CD4-positive, alpha-beta T cell treated with Interleukin-4 for 4 hours (primary cell): ENCODE measurements around the gene SPDL1.
A peak's percentile ranks its signal among the peaks of the same experiment; 100 is the strongest.
"Not testable (repeated sequence)": the region's sequence is repeated elsewhere in the genome, so short reads cannot be mapped to it uniquely, and the experiment has no call there.

ENCODE experiments used
- DNase-seq: peaks from one replicate; pipeline ENCODE4 v3.0.0-alpha.2; 2020

The SPDL1 gene

DNA sequence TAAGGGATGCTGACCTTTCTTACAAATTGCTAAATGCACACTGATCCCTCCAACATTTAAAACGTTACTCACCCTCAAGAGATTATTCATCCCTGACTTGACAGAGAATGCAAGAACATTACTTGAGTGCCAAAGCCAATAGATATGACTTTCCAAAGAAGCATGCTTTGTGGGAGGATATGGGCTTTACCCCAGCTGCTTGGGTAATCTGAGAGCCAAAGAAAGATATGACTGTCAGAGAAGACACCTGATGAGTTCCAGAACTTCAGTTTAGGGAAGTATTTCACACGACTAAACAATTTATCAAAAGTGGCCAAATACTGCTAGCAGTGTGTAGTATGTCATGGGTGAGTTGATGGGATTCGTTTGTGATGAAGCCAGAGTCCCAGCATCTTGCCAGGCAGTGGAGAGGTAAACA is 7.4 kb upstream of the SPDL1 start:
- no peak for DNase-seq

DNA sequence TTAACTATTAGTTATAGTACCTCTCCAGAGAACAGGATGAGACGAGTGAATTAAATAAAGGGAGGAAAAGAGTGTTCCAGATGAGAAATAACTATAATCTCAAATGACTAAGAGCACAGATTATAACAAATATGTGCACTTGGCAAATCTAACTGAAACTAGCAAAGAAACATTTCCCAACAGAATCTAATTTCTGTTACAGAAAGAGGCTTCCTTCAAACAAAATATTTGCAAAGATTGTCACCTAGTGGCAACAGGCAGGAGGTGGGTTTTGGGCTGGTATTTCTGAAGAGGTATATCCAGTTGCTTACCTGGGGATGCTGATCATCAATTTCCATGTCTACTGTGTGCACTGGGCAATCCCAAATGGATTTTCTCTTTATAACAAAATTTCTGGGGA is 5.6 kb upstream of the SPDL1 start:
- no peak for DNase-seq

DNA sequence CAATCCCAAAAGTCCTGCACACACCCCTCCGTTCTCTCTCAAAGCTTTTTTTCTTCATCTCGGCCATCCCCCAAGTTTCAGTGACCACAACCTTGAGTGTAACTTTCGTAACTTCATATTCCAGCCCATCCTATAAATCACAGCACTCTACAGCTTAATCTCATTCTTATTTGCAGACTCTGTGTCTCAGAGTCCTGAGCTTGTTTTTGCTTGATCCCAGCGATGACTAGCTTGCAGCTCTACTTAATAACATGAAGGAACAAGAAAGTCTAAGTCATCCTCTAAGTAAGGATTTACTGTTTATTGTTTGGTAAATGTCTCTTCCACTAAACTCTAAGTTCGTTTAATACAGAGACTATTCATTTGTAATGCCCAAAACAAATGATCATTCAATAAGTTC is 2.6 kb upstream of the SPDL1 start:
- no peak for DNase-seq

DNA sequence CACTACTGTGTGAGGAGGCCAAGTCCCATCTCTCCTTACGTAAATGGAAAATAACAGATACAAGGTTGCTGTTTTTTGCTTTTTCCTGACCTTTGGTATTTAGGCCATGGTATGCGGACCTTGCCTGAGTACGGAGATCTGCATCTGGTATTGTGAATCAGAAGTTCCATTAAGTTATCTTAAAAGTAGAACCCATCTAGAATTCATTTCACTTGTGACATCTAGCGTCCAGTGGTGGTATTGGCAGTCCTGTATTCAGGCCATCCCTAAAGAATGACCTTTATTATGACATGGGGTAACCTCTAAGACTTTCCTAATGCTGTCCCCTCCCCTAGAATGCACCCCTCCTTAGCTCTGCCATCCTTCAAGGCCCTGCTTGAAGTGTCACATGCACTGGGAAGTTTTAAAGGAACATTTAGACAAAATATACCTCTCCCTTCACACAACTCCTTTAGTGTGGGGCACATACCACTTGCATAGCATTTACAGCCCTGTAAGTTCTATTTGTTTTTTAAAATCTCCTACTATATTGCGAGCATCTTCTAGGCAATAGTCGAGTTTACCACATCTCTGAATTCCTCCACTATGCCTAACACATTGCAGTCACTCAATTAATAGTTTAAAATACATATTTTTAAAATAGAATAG is 1.9 kb upstream of the SPDL1 start:
- DNase-seq, result peak; percentile 74

GRCh38 chr5:169583101-169583423 is 511 bp upstream of the SPDL1 start:
- DNase-seq, result no peak

DNA sequence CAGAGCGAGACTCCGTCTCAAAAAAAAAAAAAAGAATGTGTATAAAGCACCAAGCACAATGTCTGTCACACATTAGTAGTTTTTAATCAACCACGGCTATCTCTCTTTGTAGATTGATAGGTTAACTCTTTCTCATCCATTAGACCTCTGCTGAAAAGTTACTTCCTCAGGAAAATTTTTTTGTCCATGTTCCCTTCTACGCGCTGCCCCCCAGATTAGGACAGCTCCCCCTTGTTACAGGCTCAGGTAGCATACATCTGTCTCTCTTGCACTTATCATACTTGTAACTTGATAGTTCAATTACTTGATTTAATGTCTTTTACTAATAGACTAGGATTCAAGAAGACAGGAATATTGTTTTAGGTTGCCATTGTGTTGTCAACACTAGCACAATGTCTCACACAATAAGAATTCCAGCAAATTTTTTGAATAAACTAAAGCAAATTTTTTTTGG is 1.5 kb downstream of the SPDL1 start:
- no peak for DNase-seq

DNA sequence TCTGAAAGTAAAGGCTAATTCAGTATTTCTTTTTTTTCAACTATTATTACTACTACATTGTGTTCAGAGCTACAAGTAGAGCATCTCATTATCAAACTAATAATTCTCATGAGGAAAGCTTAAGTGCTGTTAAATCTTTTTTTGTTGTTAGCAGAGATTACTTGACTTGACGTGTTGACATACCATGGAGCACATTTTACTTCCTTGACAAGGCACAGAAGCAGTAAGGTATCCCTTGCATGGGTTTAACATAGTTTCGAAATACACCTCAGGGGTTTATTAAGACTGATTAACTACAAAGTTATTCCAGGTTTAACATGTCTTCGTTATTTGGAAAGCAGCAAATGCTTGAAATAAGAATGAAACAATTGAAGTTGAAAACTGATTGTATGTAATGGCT is 7.0 kb downstream of the SPDL1 start:
- DNase-seq, result no peak

DNA sequence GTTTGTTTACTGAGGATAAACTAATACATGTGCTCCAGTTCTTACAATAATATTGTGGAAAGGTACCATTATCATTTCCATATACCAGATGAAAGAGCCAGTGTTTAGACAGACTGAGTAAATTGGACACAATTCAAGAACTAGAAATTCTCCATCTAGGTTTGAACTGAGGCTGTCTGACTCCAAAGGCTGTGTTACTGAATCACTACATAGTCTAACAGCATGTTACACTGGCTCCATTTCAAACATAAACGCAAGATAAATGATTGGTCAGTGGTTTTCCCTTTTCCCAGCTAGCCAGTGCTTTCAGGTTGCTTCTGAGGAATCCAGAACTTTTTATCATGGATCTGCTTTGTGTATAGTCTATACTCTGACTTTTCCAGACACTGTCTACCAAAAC is 8.1 kb downstream of the SPDL1 start:
- no peak for DNase-seq

- no peak for DNase-seq
Observed at GRCh38 chr5:169592937-169593650, 9.5 kb downstream of the SPDL1 start.

DNA sequence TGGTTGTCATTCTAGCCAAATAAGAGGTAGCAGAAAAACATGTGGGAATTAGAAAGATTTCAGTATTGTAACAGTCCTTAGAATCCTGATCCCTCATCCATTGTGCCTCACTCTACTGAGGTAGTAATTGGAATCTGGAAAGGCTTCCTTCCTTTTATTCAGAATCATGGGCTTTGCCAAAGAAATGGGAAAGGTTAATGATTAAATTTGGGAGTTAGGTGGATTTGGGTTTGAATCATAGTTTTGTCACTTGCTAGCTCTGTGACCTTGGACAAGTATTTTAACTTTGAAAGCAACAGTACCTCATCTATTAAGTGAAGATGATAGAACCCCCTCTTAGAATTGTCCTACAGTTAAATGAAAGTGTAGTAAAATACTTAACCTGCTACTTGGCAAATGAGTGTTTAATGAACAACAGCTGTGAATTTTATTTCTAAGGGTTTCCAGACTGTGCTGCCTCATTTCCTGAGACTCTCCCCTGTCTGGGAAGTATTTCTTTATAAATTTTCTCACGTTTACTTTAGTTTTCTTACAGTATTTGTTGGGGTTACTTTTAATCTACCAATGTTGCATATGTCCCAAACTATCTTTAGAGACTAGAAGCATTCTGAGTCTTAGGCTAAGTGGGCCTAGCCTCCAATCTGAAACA is 11.7 kb downstream of the SPDL1 start:
- DNase-seq, result no peak

- DNase-seq, result no peak
Observed at GRCh38 chr5:169599451-169599850, 15.9 kb downstream of the SPDL1 start.

GRCh38 chr5:169602535-169602934 is 19.0 kb downstream of the SPDL1 start:
- DNase-seq, result no peak

DNA sequence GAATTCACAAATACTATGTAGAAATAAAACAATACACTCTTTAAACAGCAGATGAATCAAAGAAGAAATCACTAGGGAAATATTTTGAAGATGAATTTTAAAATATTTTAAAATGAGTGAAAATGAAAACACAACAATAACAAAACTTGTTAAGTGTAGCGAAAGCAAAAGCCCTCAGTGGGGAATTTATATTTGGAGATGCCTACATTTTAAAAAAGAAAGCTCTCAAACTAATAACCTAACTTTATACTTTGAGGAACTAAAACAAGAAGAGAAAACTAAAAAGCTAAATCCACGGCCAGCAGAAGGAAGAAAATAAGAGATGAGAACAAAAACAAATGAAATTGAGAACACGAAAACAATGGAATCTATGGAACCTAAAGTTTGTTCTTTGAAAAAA is 22.7 kb downstream of the SPDL1 start:
- DNase-seq, result no peak

DNA sequence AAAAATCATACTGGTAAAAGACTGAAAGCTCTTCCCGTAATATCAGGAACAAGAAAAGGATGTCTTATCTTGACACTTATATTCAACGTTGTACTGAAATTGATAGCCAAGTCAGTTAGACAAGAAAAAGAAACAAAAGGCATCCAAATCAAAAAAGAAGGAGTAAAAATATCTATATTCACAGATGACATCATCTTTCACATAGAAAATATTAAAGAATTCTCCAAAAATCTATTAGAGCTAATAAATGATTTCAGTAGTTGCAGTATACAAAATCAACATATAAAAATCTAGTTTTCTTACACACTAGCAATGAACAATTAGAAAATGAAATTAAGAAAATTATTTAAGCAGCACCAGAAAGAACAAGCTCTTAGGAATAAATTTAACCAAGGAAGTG is 24.3 kb downstream of the SPDL1 start:
- no peak for DNase-seq

DNA sequence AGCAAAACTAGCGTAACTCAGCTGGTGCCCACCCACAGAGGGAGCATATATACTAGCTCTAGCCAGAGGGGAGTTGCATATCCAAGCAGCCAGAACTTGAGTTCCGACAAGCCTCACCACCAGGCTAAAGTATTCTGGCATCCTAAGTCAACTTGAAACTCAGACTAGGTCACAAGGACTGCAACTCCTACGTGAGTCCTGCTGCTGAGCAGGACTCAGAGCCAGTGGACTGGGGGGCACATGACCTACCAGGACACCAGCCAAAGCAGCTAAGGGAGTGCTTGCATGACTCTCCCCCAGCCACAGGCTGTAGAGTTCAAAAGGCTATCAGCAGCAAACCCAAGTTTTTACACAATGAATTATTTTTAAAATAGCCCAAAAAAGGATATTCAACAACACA is 26.1 kb downstream of the SPDL1 start:
- no peak for DNase-seq

DNA sequence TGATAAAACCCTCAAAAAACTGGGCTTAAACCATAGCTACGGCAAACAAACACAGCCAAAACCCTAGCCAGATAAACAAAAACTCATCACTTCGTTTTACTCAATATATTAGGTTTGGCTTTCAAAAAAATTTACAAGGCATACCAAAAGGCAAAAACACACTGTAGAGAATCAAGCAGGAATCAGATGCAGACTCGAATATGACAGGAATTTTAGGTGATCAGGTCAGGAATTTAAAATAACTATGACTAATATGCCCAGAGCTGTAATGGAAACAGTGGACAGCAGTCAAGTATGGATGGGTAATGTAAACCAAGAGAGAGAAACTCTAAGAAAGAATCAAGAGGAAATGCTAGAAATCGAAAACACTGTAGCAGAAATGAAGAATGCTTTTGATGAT is 27.0 kb downstream of the SPDL1 start:
- no peak for DNase-seq

DNA sequence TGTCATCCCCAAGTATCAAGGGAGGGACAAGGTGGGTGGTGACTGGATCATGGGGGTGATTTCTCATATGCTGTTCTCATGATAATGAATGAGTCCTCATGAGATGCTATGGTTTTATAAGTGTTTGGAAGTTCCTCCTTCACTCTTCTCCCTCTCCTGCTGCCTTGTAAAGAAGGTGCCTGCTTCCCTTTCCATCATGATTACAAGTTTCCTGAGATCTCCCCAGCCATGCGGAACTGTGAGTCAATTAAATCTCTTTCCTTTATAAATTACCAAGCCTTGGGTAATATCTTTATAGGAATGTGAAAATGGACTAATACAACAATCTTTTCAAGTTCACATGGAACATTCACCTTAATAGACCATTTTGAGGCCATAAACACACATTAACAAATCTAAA is 32.0 kb downstream of the SPDL1 start:
- no peak for DNase-seq

DNA sequence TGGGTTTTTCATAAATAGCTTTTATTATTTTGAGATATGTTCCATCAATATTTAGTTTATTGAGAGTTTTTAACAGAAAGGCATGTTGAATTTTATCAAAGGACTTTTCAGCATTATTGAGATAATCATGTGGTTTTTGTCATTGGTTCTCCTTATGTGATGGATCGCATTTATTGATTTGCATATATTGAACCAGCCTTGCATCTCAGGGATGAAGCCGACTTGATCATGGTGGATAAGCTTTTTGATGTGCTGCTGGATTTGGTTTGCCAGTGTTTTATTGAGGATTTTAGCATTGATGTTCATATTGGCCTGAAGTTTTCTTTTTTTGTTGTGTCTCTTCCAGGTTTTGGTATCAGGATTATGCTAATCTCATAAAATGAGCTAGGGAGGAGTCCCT is 40.7 kb downstream of the SPDL1 start:
- not testable (repeated sequence) for DNase-seq

DNA sequence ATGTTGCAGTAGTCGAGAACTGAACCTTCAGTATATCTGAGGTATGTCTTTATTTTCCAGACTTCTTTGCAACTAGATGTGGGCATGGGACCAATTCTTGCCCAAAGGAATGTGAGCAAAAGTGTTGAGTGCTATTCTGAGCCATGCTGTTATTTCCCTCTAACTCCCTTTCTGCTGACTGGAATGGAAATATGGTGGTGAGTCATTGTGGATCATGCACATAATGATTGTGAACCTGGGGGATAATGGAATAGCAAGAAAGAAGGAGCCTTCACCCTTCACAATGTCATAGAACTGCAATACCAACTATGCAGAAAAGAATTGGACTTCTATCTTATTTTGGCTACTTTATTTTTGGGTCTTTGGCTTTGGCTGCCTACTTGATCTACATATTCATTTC is 43.2 kb downstream of the SPDL1 start:
- DNase-seq, result no peak

DNA sequence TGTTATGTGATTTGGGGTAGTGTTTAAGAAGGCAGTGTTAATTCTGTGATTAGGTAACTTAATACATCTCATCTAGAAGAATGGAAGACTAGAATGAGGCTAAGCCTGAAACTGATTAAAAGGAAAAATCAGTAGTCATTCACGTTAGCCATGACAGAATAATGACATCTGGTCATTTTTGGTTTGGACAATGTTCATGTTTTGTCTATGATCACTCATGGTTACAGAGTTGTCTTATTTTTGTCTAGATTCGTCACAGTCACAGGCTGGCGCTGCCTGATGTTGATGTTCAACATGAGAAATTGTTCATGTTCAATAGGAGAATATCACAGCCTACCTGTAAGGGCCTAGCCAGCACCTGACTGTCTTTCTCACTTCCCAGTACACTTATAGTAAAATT is 44.0 kb downstream of the SPDL1 start:
- DNase-seq, result no peak

- no peak for DNase-seq
Observed at GRCh38 chr5:169628892-169629291, 45.3 kb downstream of the SPDL1 start.

DNA sequence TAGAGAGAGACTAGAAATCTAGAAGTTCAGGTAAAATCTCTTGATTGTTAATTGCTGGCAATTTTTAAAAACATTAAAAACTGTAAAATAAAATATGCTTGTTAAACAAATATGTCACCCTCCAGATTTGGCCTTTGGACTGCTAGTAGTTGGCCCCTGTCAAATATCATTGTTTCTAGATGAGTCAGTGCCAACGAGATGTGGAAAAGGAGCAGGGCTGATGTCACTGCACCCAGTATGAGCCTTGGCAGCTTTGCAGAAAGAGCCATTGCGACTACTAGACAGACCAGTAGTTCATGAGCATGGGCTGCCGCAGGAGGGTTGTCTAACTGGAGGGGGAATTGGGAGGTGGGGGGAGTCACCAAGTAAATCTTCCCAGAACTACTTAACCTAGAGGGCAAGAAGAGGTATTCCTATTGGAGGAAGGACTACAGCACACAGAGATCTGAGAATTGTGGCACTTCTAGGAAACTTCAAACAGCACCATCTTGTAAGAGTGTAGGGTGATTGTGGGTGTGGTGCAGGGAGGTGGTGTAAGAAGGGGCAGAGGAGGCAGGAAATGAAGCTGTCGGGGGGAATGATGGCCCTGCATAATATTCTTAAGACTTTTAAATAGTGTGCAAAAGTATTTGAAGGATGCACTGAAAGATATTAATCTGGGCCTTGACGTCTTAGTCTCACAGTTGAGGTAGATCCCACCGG is 46.4 kb downstream of the SPDL1 start:
- DNase-seq, result no peak

DNA sequence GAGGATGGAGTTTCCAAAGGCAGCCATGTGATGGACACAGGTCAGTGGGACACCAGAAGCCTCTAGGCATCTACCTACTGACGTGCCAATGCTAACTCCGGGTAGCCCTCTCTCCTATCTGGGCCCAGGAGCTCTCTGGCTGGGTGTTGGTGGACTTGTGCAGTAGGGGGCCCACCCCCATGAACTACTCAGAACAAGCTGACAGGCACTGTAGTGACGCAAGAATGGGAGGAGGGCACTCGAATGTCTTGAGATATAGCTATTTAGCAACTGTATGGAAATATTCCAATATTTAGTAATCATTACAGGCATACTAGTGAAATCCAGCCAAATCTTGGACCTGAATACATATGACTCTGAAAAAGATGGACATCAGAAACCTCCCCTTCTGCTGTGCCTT is 47.8 kb downstream of the SPDL1 start:
- no peak for DNase-seq

DNA sequence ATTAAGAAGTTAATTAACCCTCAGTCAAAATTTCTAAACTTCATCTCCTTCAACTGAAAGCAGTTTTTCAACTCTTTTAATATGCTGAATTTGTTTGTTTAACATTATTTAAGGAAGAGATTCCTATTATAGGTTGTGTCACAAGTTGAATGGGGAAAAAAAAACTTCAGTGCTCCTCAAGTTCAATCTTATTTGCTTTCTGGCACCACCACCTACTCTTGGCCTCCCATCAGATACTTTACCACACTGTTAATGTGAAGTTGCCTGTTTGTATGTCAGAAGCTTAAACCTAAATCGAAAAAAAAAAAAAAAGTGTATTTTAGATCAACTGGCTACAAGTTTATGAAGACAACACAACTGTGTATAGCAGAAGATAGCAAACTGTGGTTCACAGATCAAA is 49.4 kb downstream of the SPDL1 start:
- DNase-seq, result no peak
